Measurements from ENCODE around the gene ATP5F1A.

- TF ChIP-seq CTCF (optimal IDR thresholded peaks at IDR 0.05 in 1 of 3, IDR thresholded peaks at IDR 0.05 in 1 of 3, conservative IDR thresholded peaks at IDR 0.05 in 1 of 3; ENCODE audit: extremely low read depth in 1 of 3, insufficient read depth in 2 of 3, low read length in 3 of 3) (no peak), EZH2 (IDR thresholded peaks at IDR 0.05; ENCODE audit: low read length) (no peak)
Observed at GRCh38 chr18:46060359-46060841, 37.7 kb downstream of the ATP5F1A start.
